GM21825 (cell line): ENCODE results near the gene SECTM1.

Source experiments
- ATAC-seq: cut with Tn5 transposase; IDR thresholded peaks from one replicate; pipeline ENCODE4 v1.9.1; 2021; ENCODE audit warnings: mild to moderate bottlenecking, moderate library complexity; ENCODE audit not compliant: unreplicated experiment

SECTM1 gene

DNA sequence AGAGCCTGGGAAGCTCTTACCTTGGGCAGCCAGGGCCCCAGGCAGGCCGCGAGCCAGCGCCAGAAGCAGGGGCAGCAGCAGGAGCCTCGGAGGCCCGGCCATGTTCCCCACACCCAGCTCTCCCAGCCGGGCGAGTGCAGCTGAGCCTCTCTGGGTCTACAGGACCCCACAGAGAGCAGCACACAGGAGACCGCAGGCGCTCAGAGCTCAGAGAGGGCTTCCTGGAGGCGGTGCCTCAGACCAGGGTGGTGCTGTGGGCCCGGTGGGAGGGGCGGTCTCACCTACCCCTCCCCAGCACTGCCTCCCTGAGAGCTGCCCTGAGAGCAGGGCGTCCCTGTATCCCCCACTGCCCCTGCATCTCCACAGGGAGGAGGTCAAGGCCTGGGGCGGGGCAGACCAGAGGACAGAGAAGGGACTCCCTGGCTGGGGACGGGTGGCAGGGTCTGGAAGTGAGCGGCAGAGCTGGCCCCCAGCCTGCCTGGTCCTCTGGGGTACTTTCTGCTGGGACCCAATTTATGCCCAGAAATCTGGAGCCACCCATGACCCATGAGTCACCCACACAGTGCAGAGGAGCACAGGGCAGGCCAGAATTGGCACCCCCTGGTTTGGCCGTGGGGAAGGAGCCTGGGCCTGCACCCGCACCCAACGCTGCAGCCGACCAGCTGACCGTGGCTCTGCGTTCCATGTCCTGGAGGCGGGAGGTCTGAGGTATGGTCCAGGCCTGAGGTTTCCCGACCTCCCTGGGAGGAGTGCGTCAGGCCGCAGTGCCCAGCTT, 16.0 kb downstream of the SECTM1 start, which contains the start of gene CD7:
Gene CD7 (minus strand): TSS at position 215 of the 775 bp plus-strand sequence. CDS start 113 bp downstream, at position 102.
- no peak for ATAC-seq

DNA sequence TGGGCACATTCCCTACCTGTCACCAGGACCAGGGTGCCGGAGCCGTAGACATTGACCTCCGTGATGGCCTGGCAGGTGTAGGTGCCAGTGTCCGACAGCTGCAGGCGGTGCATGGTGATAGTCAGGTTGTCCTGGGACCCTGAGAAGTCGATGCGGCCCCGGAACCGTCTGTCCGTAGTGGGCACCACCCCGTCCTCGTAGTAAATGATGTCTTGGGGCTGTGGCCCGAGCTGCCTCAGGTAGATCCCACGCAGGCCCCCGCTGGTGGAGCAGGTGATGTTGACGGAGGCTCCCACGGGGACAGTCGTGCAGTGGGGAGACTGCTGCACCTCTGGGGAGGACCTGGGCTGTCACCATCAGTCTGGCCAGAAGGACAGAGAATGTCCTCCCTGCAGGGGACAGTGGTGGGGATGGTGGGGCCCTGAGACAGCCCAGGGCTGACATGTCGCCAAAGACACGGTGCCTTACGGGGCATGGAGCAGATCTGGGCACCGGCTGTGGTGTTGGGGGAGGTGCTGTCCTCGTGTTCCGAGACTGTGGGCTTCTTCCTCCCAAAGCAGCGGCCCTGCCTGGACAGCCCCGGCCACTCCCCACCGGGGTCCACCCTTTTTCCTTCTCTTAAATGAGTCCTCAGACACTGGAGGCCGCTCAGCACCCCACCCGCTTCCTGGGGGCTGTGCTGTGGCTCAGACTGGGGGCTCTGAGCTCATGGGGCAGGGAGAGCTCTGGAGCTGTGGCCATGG, 16.7 kb downstream of the SECTM1 start:
- ATAC-seq, result no peak

DNA sequence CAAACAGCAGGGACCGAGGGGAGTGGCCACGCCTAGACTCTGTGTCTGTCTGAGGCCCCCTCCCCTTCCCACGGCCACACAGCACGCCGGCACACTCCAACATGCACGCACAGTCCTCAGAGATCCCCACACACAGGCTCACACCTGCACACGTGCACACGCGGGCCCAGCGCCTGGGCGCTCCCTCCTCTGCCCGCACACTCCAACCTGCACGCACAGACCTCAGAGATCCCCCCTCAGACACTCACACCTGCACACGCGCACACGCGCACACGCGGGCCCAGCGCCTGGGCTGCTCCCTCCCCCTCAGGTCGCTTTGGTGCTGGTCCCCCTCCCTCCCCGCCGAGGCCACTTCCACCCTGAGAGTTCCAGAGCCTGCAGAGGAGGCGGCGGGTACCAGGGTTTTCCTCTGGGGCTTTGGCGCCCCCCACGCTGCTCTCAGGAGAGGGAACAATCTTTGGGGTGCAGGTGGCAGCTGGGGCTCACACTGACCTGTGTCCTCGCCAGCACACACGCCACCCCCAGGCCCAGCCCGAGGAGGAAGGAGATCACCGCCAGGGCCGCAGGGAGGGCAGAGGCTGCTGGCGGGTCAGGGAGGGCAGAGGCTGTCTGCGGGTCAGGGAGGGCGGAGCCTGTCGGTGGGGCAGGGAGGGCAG, 17.7 kb downstream of the SECTM1 start:
- no peak for ATAC-seq

DNA sequence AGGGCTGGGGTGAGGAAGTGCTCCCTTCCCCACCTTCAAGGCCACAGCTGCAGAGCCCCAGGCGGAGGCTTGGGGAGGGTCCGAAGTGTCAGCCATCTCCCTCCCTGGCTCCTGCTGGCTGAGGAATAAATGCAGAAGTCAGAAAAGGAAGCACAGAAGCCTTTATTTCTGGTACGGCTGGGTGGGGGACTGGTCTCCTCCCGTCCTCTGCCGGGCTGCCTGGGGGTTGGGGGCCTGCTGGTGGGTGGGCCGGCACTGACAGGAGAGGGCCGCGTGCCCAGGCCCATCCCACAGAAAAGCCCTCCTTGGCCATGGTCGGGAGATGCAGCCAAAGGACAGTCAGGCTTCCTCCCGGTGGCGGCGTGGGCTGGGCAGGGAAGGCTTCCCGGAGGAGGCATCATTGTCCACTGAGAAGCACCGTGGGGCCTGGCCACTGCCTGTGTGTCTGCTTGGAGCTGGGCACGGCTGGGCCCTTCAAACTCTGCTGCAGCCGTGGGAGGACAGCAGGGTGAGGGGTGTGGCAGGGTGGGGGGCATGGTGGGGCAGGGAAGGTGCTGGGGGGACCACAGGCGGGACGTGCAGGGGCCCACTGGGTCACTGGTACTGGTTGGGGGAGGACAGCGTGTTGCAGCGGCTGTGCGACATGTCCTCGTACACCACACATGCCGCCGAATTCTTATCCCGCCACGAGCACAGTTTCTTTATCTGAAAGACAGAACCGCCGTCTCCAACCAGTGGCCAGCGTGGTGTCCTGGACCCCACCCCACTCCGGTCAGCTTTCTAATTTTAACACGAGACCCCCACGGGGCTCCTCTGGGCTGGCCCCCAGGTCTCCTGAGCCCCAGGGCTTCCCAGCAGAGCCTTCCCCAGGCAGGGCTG, 18.6 kb downstream of the SECTM1 start:
- ATAC-seq, result no peak

DNA sequence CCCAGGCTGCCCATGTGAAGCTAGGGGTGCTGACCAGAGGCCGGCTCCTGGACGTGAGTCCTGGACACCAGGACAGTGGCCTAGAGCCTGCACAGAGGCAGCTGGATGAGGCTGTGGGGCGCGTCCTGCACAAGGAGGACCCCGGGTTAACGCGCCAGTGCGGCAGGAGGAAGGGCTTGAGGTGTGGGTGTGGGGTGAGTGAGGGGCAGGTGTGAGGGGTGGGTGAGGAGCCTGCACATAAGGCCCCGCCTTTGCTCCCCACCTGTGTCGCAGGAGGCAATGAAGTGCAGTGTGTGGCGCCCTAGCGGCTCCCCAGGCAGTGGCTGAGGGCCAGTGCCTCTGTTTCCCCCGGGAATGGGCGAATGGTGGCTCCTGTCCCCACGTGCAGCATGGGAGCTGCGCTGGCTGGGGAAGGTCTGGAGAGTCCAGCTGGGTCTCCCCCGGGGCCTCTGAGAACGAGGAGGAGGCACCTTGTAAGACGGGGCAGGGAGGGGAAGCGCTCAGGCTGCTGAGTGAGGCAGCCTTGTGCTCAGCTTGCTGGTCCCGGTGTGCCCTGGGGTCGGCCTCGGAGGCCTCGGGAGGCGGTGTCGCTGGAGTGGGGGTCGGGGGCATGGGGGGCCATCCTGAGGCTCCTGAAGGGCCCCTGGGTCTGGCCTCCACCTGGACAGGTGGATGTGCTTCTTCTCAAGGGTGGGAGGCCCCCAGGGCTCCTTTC, 19.4 kb downstream of the SECTM1 start:
- no peak for ATAC-seq

DNA sequence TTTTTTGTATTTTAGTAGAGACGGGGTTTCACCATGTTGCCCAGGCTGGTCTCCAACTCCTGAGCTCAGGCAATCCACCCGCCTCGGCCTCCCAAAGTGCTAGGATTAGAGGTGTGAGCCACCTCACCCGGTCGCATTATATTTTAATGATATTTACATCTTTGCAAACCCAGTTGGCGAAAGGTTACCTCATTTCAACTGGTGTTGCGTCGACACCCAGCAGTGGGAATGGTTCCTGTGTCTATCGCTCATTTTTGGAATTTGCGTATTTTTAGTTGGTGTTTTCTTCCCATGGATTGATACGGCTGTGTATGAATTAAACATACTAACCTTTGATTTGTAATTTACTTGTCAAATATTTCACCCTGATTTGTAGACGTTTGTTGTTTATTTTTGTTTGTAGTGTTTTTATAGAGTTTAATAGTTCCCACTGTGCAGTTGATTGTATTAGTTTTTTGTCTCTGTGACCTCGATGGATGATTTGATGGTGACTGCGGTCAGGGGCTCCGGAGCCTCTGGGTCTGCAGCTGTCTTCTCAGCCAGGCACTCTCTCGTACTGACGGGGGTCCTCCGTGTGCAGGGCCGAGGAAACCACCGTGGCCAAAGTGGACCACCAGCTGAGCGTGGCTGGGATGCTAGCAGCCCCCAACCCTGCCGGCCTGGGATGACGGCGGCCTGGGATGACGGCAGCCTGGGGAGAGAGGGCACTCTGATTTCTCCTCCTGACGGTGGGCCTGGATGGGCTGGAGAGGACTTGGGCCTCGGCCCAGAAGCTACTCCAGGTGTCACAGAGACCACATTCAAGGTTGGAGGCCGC, 20.2 kb downstream of the SECTM1 start:
- ATAC-seq, result no peak

DNA sequence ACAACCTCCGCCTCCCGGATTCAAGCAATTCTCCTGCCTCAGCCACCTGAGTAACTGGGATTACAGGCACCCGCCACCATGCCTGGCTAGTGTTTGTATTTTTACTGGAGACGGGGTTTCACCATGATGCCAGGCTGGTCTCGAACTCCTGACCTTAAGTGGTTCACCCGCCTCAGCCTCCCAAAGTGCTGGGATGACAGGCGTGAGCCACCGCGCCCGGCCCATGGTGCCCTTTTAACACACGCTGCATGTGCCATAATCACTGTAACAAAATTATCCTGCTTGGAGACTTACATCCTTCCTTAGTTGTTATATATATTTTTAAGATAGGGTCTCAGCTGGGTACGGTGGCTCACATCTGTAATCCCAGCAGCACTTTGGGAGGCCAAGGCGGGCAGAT, 21.6 kb downstream of the SECTM1 start:
- no peak for ATAC-seq

DNA sequence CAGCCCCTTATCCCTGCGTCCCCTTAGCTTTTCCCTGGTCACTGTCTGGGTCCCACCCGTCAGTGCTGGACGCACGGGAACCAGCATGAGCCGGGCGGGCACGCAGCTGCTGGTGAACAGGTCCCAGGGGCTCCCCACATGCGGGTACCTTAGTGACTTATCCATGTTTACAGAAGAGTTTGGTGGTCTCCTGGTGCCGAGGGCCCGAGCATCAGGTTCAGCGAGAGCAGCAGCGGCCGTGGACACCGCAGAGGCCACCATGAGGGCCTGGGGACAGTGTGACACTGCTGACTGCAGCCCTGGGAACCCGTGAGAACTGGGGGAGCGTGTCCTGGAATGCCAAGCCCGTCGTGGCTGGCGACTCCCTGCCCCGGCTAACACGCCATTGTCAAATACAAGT, 22.7 kb downstream of the SECTM1 start:
- no peak for ATAC-seq

DNA sequence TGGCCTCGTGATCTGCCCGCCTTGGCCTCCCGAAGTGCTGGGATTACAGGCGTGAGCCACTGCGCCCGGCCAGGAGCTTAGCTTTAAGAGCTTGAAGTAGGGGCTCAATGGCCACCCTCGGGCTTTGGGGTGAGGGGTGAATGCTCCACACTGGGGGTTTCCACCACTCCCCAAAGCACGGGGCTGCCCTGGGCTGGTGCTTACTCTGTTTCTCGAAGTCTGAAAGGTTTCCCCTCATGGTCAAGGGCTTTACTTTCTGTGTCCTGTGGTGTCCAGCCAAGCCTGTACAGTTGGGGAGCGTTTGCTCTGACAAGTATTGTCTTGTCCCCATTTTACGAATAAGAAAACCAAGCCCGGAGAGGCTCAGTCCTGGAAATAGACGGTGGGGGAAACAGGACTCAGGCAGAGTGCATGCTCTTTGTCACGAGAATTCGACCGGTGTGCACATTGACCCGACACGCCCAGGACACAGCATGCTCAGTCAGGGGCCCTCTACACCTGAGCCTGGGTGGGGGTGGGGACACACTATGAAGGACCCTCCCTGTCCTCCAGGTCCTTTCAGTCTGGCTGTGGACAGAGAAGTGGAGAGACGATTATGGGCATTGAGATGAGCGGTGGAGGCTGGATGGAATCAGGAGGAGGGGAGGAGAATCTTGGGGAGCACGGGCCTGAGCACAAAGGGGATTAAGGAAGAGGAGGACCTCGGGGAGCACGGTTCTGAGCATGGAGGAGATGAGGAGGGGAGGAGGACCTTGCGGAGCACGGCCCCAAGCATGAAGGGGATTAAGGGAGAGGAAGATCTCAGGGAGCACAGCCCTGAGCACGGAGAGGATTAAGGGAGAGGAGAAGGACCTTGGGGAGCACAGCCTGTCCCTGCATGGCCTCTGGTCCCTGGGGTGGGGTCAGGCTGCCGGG, 23.7 kb downstream of the SECTM1 start:
- no peak for ATAC-seq

DNA sequence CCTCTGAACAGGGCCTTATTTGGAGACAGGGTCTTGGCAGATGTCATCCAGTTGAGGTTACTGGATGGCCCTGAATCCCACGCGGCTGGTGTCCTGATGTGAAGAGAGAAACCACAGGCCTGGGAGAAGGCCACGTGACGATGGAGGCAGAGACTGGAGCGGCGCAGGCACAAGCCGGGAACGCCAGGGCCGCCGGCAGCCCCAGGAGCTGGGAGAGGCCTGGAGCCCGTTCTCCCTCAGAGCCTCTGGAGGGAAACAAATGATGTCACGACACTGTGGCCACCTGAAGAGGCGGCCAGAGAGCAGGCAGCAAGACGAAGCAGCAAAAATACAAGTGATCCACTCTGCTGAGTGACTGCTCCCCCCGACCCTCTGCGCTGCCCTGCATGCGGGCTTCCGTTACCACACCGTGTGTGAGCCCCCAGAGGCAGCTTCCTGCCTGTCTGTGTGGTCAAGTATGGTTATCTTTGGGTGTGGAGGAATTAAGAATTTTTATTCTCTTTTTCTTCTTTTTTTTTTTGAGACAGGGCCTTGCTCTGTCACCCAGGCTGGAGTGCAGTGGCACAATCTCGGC, 27.8 kb downstream of the SECTM1 start:
- no peak for ATAC-seq

DNA sequence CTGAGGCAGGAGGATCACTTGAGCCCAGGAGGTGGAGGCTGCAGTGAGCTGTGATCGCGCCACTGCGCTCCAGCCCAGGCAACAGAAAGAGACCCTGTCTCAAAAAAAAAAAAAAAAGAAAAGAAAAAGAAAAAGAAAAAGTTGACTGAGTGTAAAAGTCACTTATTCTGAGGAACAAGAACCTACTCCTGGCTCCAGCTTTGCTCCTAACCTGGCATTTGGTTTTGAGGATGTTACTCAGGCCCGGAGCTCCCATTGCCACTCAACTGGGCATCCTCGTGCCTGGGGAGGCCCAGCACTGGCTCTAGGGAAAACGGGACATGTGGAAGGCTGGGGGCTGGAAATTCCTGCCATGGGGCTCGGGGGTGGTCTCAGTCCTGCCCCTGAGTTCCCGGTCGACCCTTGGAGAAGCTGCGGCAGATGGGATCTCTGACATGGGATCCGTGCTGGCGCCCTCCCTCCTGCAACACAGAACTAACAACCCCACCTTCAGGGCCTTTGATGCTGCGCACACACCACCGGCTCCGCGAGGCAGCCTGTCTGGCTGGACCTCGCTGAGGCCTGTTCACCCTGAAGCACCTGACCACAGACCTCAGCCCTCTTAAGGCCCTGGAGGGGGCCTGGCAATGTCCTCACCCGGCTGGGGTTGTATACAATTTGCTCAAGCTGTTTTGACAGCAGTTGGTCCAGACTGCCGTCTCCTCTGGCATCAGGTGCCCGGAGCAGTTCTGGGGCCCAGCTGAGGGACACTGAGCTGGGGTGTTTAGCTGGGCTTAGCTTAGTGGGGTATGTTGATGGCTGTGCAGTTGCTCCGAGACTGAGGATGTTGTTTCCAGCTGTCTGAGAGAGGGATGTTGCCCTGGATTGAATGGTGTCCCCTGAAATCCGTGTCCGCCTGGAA, 28.5 kb downstream of the SECTM1 start:
- ATAC-seq, result no peak

DNA sequence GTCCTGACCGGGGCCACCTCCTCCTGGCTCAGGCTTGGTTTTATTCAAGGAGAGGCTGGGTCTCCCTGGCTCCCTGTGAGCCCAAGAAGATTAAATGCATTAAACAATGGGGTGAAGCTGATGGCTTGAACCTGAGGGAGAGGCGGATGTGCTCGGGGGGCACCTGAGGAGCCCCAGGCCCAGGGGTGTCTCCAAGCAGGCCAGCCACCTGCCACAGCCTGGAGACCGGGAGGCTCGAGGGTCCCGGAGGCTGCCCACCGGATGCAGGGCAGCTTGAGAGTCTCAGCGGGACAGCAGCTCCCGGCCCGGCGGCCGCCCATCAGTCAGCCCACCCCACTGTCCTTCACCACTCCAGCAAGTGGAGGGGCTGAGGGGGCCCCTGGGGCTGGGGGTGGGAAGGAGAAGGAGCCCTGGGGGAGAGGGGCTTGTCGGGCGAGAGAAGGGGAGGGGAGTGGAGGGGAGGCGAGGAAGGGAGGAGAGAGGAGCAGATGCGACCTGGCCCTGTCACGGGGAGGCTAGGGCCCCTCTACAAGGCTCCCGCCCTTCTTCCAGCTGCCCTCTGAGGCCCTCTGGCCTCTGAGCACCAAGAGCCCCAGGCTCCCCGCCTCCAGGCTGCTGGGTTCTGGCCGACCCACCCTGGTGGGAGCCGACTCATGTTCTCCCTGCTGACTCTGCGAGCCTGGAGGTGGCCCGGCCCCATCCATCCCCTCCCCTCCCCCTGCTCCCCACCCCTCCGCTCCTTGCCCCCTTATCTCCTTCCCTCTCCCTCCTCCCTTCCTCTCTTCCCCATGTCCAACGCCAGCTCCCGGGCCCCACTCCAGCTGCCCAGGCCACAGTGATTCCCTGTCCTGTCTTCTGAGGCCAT, 29.4 kb downstream of the SECTM1 start:
- ATAC-seq, result no peak

DNA sequence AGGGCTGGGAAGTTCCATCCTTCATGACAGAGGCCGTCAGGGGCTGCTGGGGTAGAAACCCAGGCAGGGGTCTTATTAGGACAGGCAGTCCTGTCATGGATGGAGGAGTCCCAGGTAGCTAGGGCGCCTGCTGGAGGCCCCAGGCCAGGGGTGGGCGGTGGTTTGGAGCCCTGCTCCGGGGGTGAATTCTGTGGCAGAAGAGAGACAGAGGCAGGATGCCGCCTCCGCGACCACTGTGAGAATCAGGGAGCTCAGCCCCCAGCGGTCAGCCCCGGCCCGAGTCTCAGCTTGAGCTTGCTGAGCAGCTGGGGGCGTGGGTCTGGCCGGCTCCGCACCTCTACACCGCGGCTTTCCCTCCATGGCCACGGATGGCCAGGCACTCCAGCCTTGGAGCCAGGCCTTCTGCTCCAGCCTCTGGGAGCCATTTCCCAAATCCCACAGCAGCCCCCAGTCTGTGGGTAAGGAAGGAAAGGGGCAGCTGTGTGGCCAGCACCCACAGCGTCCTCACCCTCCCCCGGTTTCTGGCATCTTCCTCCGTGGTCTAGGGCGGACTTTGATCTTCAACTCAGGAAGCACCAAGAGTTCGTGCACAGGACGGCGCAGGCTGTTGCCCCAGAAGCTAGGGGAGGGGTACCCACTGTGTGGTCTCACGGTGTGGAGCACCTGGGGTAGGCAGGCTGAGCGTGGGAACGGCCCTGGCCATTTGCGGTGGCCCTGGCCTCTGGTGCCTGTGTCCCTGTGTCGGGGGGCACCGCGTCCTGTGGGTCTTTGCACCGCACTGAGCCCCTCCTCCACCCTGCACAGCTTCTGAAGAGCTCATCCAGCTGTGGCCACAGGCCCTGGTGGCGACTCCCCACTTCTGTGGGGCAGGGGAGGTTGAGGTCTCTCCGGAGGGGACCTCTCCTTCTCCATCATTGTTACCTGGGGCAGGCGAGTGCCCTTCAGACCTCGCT, 30.3 kb downstream of the SECTM1 start:
- ATAC-seq, result no peak

DNA sequence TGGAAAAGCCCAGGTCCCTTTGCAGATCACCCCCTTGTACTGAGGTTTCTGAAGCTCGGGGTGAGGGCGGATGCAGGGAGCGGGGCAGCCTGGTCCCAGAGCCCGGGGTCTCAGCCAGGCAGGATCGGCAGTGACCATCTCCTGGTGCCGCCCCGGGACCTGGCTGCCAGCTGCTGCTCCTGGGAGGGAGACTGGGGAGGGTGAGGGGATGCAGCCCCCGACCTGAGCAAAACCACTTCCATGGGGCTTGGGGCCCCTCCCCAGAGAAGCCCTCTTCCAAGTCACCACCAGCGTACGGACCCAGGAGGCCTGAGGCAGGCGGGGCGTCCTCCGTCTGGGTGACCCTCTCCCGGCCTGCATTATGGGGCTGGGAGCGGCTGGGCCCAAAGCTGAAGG, 31.0 kb downstream of the SECTM1 start:
- ATAC-seq, result no peak
